ENCODE measurements around the gene KCNK18. TPM values are rescaled to one million over a fixed set of nuclear protein-coding genes. Genes with fewer than 3 reads are reported as not detected.
"Not testable (repeated sequence)": the region's sequence is repeated elsewhere in the genome, so short reads cannot be mapped to it uniquely, and the experiment has no call there.

KCNK18 gene
- total RNA-seq, 1 donor from 2014 or later: not detected

DNA sequence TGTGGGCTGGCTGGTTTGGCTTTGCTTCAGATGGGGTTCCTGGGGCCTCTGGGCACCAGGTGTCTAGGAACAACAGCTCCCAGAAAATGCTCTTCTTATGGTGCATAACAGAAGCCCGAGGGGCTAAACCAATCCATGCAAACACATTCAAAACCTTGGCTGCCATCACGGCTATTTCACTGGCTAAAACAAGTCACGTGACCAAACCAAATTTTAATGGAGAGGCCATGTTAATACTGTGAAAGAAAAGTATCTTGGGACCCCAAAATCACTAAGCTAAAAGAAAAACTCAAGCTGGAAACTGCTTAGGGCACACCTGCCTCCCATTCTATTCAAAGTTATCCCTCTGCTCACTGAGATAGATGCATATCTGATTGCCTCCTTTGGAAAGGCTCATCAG lies 19.1 kb upstream of the KCNK18 start:
- H3K4me3 Mint-ChIP-seq: no peak overlapping the region
- peaks cover 20% of the 10 kb centered on the region for H3K27me3 Mint-ChIP-seq (ENCODE audit: insufficient read depth)
- DNase-seq (ENCODE audit: low spot score): no peak
- intact Hi-C loops (cut with micrococcal nuclease): no loop called here
- no peaks in the 10 kb centered on the region for H3K9me3 Mint-ChIP-seq
- no peak overlapping the region for H3K27ac Mint-ChIP-seq
- H3K36me3 Mint-ChIP-seq (ENCODE audit: low read depth): no peaks in the 10 kb centered on the region
- peaks cover 19% of the 10 kb centered on the region for H3K4me1 Mint-ChIP-seq (ENCODE audit: low read depth)

DNA sequence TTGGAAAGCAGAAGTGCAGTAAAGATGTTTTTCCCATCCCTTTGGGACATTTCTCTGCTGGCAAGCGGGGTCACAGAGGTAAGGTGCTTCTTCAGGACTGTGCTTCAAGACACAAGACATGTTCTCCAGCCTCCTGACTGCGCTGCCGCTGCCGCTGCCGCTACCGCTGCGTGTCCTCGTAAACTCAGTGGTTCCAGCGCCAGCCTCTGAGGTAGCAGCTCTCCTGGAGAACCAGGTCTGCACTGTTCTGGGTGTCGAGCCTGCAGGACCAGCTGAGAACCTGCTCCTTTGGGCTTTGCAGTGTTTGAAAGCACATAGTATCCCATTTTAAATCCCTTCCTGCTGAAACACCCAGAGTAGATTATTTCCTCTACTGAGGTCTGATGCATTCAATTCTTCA lies 13.0 kb upstream of the KCNK18 start:
- no peaks in the 10 kb centered on the region for H3K36me3 Mint-ChIP-seq (ENCODE audit: low read depth)
- no peak overlapping the region for H3K27ac Mint-ChIP-seq
- H3K4me1 Mint-ChIP-seq (ENCODE audit: low read depth): no peaks in the 10 kb centered on the region
- intact Hi-C loops (cut with micrococcal nuclease): no loop called here
- DNase-seq (ENCODE audit: low spot score): no peak
- no peak overlapping the region for H3K4me3 Mint-ChIP-seq
- H3K27me3 Mint-ChIP-seq (ENCODE audit: insufficient read depth): peaks cover 8% of the 10 kb centered on the region
- H3K9me3 Mint-ChIP-seq: no peaks in the 10 kb centered on the region

DNA sequence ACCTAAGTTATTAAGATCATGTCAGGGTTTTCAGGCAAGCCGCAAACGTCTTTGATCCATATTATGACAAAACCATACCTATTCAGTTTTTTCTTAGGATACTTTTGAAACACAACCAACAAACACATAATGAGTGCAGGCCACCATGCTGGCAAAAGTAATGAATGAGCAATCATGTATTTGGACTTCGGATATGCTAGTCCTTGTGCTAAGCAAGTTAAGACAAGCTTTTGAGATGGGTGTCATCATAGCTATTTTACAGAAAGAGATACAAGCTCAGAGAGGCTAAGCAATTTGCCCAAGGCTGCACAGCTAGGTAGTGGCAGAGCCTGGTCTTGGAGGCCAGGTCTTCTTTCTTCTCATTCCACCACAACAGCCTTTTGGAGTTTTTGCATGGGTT lies 12.5 kb upstream of the KCNK18 start:
- Mint-ChIP-seq H3K27me3 (ENCODE audit: insufficient read depth) (peaks cover 8% of the 10 kb centered on the region), H3K27ac (no peak overlapping the region), H3K36me3 (ENCODE audit: low read depth) (no peaks in the 10 kb centered on the region), H3K4me3 (no peak overlapping the region), H3K9me3 (no peaks in the 10 kb centered on the region), H3K4me1 (ENCODE audit: low read depth) (no peaks in the 10 kb centered on the region)
- intact Hi-C loops (cut with micrococcal nuclease): no loop called here
- DNase-seq (ENCODE audit: low spot score): no peak

DNA sequence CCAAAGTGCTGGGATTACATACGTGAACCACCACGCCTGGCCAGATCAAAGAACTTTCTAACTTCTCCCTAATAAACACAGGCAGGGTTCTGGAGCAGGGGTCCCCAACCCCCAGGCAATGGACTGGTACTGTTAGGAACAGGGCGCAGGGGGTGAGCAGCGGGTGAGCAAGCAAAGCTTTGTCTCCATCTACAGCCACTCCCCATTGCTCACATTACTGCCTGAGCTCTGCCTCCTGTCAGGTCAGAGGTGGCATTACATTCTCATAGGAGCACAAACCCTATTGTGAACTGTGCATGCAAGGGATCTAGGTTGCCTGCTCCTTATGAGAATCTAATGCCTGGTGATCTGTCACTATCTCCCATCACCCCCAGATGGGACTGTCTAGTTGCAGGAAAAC lies 11.5 kb upstream of the KCNK18 start:
- H3K36me3 Mint-ChIP-seq (ENCODE audit: low read depth); H3K27me3 Mint-ChIP-seq (ENCODE audit: insufficient read depth); H3K27ac Mint-ChIP-seq; H3K9me3 Mint-ChIP-seq; intact Hi-C loops (cut with micrococcal nuclease); H3K4me1 Mint-ChIP-seq (ENCODE audit: low read depth); H3K4me3 Mint-ChIP-seq; DNase-seq (ENCODE audit: low spot score): not testable (repeated sequence)

DNA sequence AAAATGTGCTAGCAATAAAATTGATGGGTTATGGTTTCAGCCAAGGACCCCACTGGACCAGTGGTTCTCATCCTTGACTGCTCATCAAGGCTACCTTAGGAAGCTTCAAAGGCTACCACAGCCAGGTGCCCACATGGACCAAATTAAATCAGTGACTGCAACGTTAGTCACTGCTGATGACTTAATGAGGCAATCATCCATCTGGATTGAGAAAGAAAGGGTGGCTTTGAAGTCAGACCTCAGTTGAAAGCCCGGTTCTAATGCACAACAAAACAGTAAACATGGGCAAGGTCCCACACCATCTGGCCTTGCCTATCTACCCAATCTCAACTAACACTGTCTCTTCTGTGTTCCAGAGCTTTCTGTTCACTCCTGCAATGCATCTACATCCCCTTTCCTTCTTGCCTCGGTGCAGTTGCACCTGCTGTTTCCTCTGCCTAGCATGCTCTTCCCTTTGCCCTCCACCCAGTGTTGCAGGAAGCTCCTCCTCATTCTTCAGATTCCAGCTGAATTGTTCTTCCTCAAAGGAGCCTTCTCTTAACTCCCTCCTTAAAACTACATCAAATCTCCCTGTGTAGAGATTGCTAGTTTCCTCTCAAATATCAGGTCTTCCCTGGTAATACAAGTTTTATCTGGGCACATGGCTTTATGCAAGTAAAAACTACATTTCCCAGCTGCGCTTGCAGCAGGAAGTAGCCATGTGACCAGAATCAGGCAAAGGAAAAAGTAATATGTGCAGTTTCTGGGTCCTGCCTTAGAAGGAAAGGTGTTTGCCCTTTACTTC lies 10.3 kb upstream of the KCNK18 start:
- H3K27ac Mint-ChIP-seq: no peak overlapping the region
- no peaks in the 10 kb centered on the region for H3K36me3 Mint-ChIP-seq (ENCODE audit: low read depth)
- no peaks in the 10 kb centered on the region for H3K4me1 Mint-ChIP-seq (ENCODE audit: low read depth)
- no peaks in the 10 kb centered on the region for H3K27me3 Mint-ChIP-seq (ENCODE audit: insufficient read depth)
- intact Hi-C loops (cut with micrococcal nuclease): no loop called here
- no peaks in the 10 kb centered on the region for H3K9me3 Mint-ChIP-seq
- no peak overlapping the region for H3K4me3 Mint-ChIP-seq
- DNase-seq (ENCODE audit: low spot score): no peak

DNA sequence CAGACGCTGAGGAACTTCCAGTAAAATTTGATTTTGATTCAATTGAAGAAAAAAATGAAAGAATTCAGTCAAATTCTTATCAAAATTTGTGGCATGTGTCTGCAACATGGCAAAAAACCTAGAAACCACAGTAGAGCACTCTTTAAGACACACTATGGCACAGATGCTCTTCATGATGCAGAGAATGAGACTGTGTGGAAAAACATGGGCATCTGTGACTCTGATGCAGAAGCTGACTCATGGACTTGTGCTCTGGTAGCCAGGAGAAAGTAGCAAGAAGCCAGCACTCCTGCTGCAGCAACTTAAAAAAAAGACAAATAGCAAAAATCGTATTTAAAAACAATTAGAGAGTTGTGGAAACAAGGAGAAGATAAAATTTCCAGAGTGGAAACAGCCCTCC lies 8.9 kb upstream of the KCNK18 start:
- Mint-ChIP-seq H3K9me3 (no peaks in the 10 kb centered on the region), H3K27me3 (ENCODE audit: insufficient read depth) (no peaks in the 10 kb centered on the region), H3K27ac (no peak overlapping the region), H3K4me1 (ENCODE audit: low read depth) (no peaks in the 10 kb centered on the region), H3K4me3 (no peak overlapping the region), H3K36me3 (ENCODE audit: low read depth) (no peaks in the 10 kb centered on the region)
- no peak for DNase-seq (ENCODE audit: low spot score)
- intact Hi-C loops (cut with micrococcal nuclease): no loop called here

DNA sequence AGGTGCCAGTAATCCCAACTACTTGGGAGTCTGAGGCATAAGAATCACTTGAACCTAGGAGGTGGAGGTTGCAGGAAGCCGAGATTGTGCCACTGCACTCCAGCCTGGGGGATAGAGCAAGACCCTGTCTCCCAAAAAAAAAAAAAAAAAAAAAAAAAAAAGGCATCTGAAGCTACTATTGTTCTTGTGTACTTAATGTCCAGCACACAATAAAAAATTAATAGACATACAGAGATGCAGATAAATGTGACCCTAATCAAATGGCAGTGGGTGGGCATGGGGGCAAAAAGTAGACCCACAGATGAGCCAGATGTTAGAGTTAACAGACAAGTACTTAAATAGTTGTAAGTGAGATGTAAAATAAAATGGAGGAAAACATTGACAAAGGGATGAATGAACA lies 7.7 kb upstream of the KCNK18 start:
- Mint-ChIP-seq H3K27me3 (ENCODE audit: insufficient read depth) (no peaks in the 10 kb centered on the region), H3K36me3 (ENCODE audit: low read depth) (no peaks in the 10 kb centered on the region)

DNA sequence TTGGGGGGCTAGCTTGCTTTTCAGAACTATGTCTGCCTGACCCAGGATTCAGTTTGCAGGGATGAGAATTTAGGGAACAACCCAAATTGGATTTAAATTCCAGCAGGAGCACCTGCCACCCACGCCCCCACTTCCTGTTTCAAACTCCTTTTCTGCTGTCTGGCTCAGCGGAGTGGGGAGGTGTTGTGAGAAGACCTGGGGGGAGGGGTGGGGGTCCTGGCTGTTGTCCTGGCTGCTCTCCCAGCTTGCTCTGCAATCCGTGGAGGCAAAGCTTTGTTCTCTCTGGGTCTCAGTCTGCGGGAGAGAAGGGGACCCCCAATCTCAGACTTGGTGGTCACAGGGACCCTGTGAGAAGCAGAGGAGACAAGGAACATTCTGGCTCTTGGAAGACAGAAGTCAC lies 799 bp downstream of the KCNK18 start:
- Mint-ChIP-seq H3K27me3 (ENCODE audit: insufficient read depth) (no peaks in the 10 kb centered on the region), H3K36me3 (ENCODE audit: low read depth) (no peaks in the 10 kb centered on the region), H3K27ac (no peak overlapping the region), H3K4me3 (no peak overlapping the region), H3K9me3 (no peaks in the 10 kb centered on the region), H3K4me1 (ENCODE audit: low read depth) (no peaks in the 10 kb centered on the region)
- no peak for DNase-seq (ENCODE audit: low spot score)
- intact Hi-C loops (cut with micrococcal nuclease): no loop called here

More for the DNA sequence above, 7.7 kb upstream of the KCNK18 start:
- H3K9me3 Mint-ChIP-seq: no peaks in the 10 kb centered on the region
- H3K27ac Mint-ChIP-seq: no peak overlapping the region
- no peak for DNase-seq (ENCODE audit: low spot score)
- intact Hi-C loops (cut with micrococcal nuclease): no loop called here
- H3K4me3 Mint-ChIP-seq: no peak overlapping the region
- no peaks in the 10 kb centered on the region for H3K4me1 Mint-ChIP-seq (ENCODE audit: low read depth)

DNA sequence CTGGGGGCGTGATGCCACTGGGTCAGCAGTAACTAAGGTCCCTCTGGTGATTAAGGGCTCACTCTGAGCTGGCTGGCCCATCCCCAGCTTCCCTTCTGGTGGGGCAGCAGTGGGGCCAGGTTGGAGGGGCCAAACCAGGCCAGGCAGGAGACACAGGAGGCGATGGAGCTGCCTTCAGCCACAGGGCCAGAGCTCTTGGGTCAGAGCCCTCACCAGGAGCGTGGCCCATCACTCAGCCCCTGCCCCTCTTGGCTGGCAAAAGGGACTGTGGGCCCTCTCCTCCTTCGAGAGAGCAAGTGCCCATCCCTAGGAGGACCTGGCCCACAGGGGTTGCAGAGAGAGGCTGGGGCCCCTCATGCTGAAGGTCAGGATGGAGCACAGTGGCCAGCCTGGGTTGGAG lies 4.5 kb downstream of the KCNK18 start:
- Mint-ChIP-seq H3K9me3 (no peaks in the 10 kb centered on the region), H3K4me3 (no peak overlapping the region), H3K4me1 (ENCODE audit: low read depth) (no peaks in the 10 kb centered on the region), H3K36me3 (ENCODE audit: low read depth) (no peaks in the 10 kb centered on the region), H3K27me3 (ENCODE audit: insufficient read depth) (no peaks in the 10 kb centered on the region), H3K27ac (no peak overlapping the region)
- no peak for DNase-seq (ENCODE audit: low spot score)
- intact Hi-C loops (cut with micrococcal nuclease): no loop called here

DNA sequence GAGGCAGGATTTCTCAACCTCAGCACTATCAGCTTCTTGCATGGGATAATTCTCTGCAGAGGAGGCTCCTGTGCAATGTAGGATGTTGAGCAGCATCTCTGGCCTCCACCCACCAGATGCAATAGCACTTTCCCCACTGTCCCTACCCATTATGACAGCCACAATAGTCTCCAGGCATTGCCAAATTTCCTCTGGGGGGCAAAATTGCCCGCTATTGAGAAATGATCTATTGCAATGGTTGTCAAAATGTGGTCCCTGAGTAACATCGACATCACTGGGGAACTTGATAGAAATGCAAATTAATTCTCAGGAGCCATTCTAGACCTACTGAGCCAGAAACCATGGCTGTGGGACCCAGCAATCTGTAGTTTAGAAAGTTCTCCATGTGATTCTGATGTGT lies 7.0 kb downstream of the KCNK18 start:
- H3K4me1 Mint-ChIP-seq (ENCODE audit: low read depth): no peaks in the 10 kb centered on the region
- no peaks in the 10 kb centered on the region for H3K9me3 Mint-ChIP-seq
- intact Hi-C loops (cut with micrococcal nuclease): no loop called here
- H3K4me3 Mint-ChIP-seq: no peak overlapping the region
- no peaks in the 10 kb centered on the region for H3K27me3 Mint-ChIP-seq (ENCODE audit: insufficient read depth)
- no peak for DNase-seq (ENCODE audit: low spot score)
- no peak overlapping the region for H3K27ac Mint-ChIP-seq
- H3K36me3 Mint-ChIP-seq (ENCODE audit: low read depth): no peaks in the 10 kb centered on the region

DNA sequence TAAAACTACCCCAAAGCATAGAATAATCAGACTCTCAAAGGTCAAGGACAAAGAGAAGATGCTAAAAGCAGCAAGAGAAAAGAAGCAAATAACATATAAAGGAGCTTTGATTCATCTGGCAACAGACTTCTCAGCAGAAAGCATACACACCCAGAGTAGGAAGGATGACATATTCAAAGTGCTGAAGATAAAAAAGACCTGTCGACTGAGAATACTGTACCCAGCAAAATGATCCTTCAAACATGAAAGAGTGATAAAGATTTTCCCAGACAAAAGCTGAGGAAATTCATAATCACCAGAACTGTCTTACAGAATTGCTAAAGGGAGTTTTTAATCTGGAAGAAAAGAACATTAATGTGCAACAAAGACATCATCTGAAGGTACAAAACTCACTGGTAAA lies 14.9 kb downstream of the KCNK18 start:
- H3K36me3 Mint-ChIP-seq (ENCODE audit: low read depth): no peaks in the 10 kb centered on the region
- DNase-seq (ENCODE audit: low spot score): no peak

DNA sequence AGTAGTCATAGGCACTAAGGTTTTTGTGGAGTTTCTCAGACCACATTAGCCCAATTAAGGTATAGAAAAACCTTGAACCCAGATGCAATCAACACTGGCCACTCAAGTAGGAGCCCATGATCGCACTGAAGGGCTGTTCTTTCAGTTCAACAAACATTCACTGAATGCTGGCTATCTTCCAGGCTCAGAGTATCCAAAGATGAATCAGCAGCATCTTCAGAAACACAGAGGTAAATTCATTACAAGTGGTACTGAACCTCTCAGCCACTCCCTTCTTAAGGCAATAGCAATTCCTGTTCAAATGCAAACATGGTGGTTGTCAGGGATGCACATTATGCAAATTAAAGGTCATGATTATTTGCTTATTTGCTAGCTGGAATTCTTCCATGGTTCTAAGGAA lies 17.1 kb downstream of the KCNK18 start:
- H3K4me1 Mint-ChIP-seq (ENCODE audit: low read depth): no peaks in the 10 kb centered on the region
- no peaks in the 10 kb centered on the region for H3K36me3 Mint-ChIP-seq (ENCODE audit: low read depth)
- no peak overlapping the region for H3K27ac Mint-ChIP-seq
- no peak for DNase-seq (ENCODE audit: low spot score)
- peaks cover 14% of the 10 kb centered on the region for H3K27me3 Mint-ChIP-seq (ENCODE audit: insufficient read depth)
- H3K4me3 Mint-ChIP-seq: no peak overlapping the region
- intact Hi-C loops (cut with micrococcal nuclease): no loop called here
- H3K9me3 Mint-ChIP-seq: no peaks in the 10 kb centered on the region

More for the DNA sequence above, 14.9 kb downstream of the KCNK18 start:
- Mint-ChIP-seq H3K27me3 (ENCODE audit: insufficient read depth) (peaks cover 14% of the 10 kb centered on the region), H3K4me1 (ENCODE audit: low read depth) (no peaks in the 10 kb centered on the region), H3K27ac (no peak overlapping the region), H3K4me3 (no peak overlapping the region), H3K9me3 (no peaks in the 10 kb centered on the region)
- intact Hi-C loops (cut with micrococcal nuclease): no loop called here

DNA sequence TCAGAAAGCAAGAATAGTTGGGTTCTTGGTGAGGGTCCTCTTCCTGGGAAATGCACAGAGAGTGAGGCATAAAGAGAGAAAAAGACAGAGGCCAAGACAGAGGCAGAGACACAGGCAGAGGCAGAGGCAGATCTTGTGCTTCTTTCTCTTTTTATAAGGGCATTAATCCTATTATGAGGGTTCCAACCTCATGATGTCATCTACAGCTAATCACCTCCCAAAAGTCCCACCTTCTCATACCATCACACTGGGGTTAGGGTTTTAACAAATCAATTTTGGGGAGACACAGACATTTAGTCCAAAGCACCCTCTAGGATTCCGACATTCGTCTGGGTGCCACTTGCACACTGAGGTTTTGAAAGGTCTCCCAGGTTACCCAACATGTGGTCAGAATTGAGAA lies 17.8 kb downstream of the KCNK18 start:
- Mint-ChIP-seq H3K27me3 (ENCODE audit: insufficient read depth) (peaks cover 14% of the 10 kb centered on the region), H3K27ac (no peak overlapping the region)
- intact Hi-C loops (cut with micrococcal nuclease): no loop called here

DNA sequence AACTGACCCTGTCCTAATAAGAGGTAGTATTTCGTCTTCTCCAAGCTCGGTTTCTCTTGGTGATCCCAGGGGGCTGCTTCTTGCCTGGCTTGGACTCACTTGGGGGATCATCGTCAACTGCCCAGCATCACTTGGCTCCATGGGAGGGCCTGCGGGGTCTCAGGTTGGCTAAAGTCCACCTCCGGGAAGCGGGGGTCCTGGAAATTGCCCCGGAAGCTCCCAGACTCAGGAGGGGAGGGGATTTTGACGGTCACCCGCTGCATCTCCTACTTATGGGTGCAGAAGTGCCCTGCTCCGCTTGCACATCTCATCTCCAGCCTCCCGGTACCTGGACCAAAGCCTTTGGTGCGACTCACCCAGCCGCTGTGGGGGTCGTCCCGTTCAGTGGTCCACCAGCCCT lies 18.7 kb downstream of the KCNK18 start:
- intact Hi-C loops (cut with micrococcal nuclease): loop anchor here (1.0 to 2.0 kb wide), 2 partner anchors 104 to 159 kb away; partner anchors contain the start of gene PDZD8
- no peaks in the 10 kb centered on the region for H3K9me3 Mint-ChIP-seq
- H3K27ac Mint-ChIP-seq: no peak overlapping the region
- DNase-seq (ENCODE audit: low spot score): no peak
- H3K4me3 Mint-ChIP-seq: peak overlapping the region; percentile 15
- H3K27me3 Mint-ChIP-seq (ENCODE audit: insufficient read depth): peaks cover 17% of the 10 kb centered on the region
- H3K36me3 Mint-ChIP-seq (ENCODE audit: low read depth): no peaks in the 10 kb centered on the region
- no peaks in the 10 kb centered on the region for H3K4me1 Mint-ChIP-seq (ENCODE audit: low read depth)

More for the DNA sequence above, 17.8 kb downstream of the KCNK18 start:
- Mint-ChIP-seq H3K9me3 (no peaks in the 10 kb centered on the region), H3K4me1 (ENCODE audit: low read depth) (no peaks in the 10 kb centered on the region), H3K36me3 (ENCODE audit: low read depth) (no peaks in the 10 kb centered on the region), H3K4me3 (no peak overlapping the region)
- DNase-seq (ENCODE audit: low spot score): no peak

All from activated T-helper 1 cell treated with anti-CD3 and anti-CD28 coated beads, Interleukin-12 subunit alpha, Interleukin-12 subunit beta, Interleukin-2, Interleukin-4 antibody, amounts not matched to agents 30 ng/mL and 10 ng/mL and 1 ng/mL, durations not matched to agents 14 hours and 24 hours and 36 hours (primary cell).